CD14-positive monocyte (primary cell): Measurements from ENCODE around the gene CYREN. TPM values are rescaled to one million over a fixed set of nuclear protein-coding genes. Genes with fewer than 3 reads are reported as not detected.

ENCODE experiments used
- DNase-seq, 3 donors: peaks; one replicate each; pipeline ENCODE4 v3.0.0-alpha.2; 2011 to 2022
- H2AFZ ChIP-seq: 2 replicates; pipeline ENCODE4 v1.6.0; 2012; ENCODE audit warnings: mild to moderate bottlenecking, low read depth, low read length, inconsistent platforms; ENCODE audit not compliant: insufficient read depth, poor library complexity, severe bottlenecking
- H3K27ac ChIP-seq, 2 donors: 1 replicate in 1 of 2; 2 replicates in 1 of 2; pipeline ENCODE4 v1.5.1; 2012 to 2013; ENCODE audit warnings: low read length in 2 of 2, control low read depth in 1 of 2, inconsistent platforms in 1 of 2, low read depth in 1 of 2, mild to moderate bottlenecking in 1 of 2
- H3K27me3 ChIP-seq, 2 donors: one replicate each; pipeline versions ENCODE4 v1.6.0 to v1.6.1; 2011 to 2013; ENCODE audit warnings: low read length in 2 of 2; ENCODE audit not compliant: control insufficient read depth in 2 of 2, insufficient read depth in 2 of 2
- H3K36me3 ChIP-seq, 2 donors: replicated peaks in 1 of 2; 1 replicate in 1 of 2; 2 replicates in 1 of 2; pipeline versions ENCODE4 v1.5.1 to v1.6.1; 2012 to 2013; ENCODE audit warnings: low read length in 2 of 2, control low read depth in 1 of 2, inconsistent platforms in 1 of 2, mild to moderate bottlenecking in 1 of 2; ENCODE audit not compliant: insufficient read depth in 2 of 2, control insufficient read depth in 1 of 2
- H3K4me1 ChIP-seq, 2 donors: 1 replicate in 1 of 2; 2 replicates in 1 of 2; pipeline versions ENCODE4 v1.5.1 to v1.6.1; 2012 to 2013; ENCODE audit warnings: low read length in 2 of 2, control low read depth in 1 of 2, inconsistent platforms in 1 of 2, mild to moderate bottlenecking in 1 of 2, moderate library complexity in 1 of 2; ENCODE audit not compliant: insufficient read depth in 2 of 2, control insufficient read depth in 1 of 2
- H3K4me2 ChIP-seq: replicated peaks from 2 replicates; pipeline ENCODE3; 2012; ENCODE audit warnings: low read length, moderate library complexity, mild to moderate bottlenecking; ENCODE audit not compliant: poor library complexity, severe bottlenecking; ENCODE audit errors: extremely low read depth
- H3K4me3 ChIP-seq, 3 experiments: fragments of 200-600 bp in 1 of 3; sonication (generic) in 1 of 3; replicated peaks in 1 of 3; 1 replicate in 2 of 3; 2 replicates in 1 of 3; pipeline ENCODE4 v1.5.1; 2011 to 2013; ENCODE audit warnings: low read length in 3 of 3, mild to moderate bottlenecking in 3 of 3, control low read depth in 2 of 3, low read depth in 2 of 3, inconsistent platforms in 1 of 3, moderate library complexity in 1 of 3
- H3K79me2 ChIP-seq: 2 replicates; pipeline ENCODE4 v1.6.0; 2012; ENCODE audit warnings: mild to moderate bottlenecking, control low read depth, inconsistent platforms, low read length, moderate library complexity; ENCODE audit not compliant: insufficient read depth
- H3K9ac ChIP-seq: 2 replicates; pipeline ENCODE4 v1.6.0; 2017; ENCODE audit warnings: low read length, mild to moderate bottlenecking; ENCODE audit not compliant: insufficient read depth, poor library complexity, severe bottlenecking
- H3K9me3 ChIP-seq, 2 donors: replicated peaks in 1 of 2; 1 replicate in 1 of 2; 2 replicates in 1 of 2; pipeline versions ENCODE4 v1.5.1 to v1.6.1; 2012 to 2013; ENCODE audit warnings: low read length in 2 of 2, control low read depth in 1 of 2; ENCODE audit not compliant: control insufficient read depth in 1 of 2, insufficient read depth in 1 of 2
- H4K20me1 ChIP-seq: 2 replicates; pipeline ENCODE4 v1.6.0; 2012; ENCODE audit warnings: mild to moderate bottlenecking, low read length, control low read depth, moderate library complexity; ENCODE audit not compliant: insufficient read depth
- H3K27ac Mint-ChIP-seq, 7 donors: one replicate each; pipeline ENCODE4 v1.8.0; 2020; ENCODE audit warnings: mild to moderate bottlenecking in 7 of 7, mixed read lengths in 7 of 7, moderate library complexity in 6 of 7, inconsistent platforms in 2 of 7
- H3K27me3 Mint-ChIP-seq, 3 donors: one replicate each; pipeline ENCODE4 v1.8.0; 2021 to 2022; ENCODE audit warnings: low read depth in 3 of 3, mild to moderate bottlenecking in 3 of 3, mixed read lengths in 3 of 3, moderate library complexity in 3 of 3, inconsistent platforms in 1 of 3
- H3K36me3 Mint-ChIP-seq, 2 donors: one replicate each; pipeline ENCODE4 v1.8.0; 2020; ENCODE audit warnings: mixed read lengths in 2 of 2, inconsistent platforms in 1 of 2, mild to moderate bottlenecking in 1 of 2
- H3K4me1 Mint-ChIP-seq: one replicate; pipeline ENCODE4 v1.8.0; 2020; ENCODE audit warnings: mild to moderate bottlenecking, mixed read lengths
- H3K4me3 Mint-ChIP-seq, 2 donors: one replicate each; pipeline ENCODE4 v1.8.0; 2020; ENCODE audit warnings: mild to moderate bottlenecking in 2 of 2, mixed read lengths in 2 of 2, moderate library complexity in 1 of 2
- H3K9me3 Mint-ChIP-seq, 7 donors: one replicate each; pipeline ENCODE4 v1.8.0; 2020 to 2022; ENCODE audit warnings: mixed read lengths in 7 of 7, mild to moderate bottlenecking in 6 of 7, moderate library complexity in 6 of 7, inconsistent platforms in 2 of 7
- CTCF ChIP-seq: fragments of 200-600 bp; IDR thresholded peaks from one replicate; pipeline ENCODE4 v1.8.0; 2022; ENCODE audit warnings: antibody characterized with exemption, mild to moderate bottlenecking
- WGBS: methylation state at CpG from one replicate; pipeline ENCODE4 v1.1.5; 2013; ENCODE audit warnings: missing lambda C conversion rate; ENCODE audit not compliant: insufficient coverage; 5-methylcytosine and 5-hydroxymethylcytosine counted together
- intact Hi-C, 2 donors: fragments of 100-400 bp; cut with micrococcal nuclease; formaldehyde crosslinking; loops; one replicate each; pipeline versions ENCODE4 v1.15.0 to v1.15.1; 2023
- polyA plus RNA-seq, 3 donors: library from polyadenylated mRNA; depleted of rRNA in 1 of 3; unstranded in 2 of 3; stranded (reverse) in 1 of 3; fragments of 300-500 nt in 2 of 3; fragments of >200 nt in 1 of 3; fragmentation: Illumina TruSeq in 2 of 3; gene quantifications; 1 replicate in 2 of 3; 2 replicates in 1 of 3; pipeline ENCODE4 v1.2.3, GENCODE V29; 2012 to 2021

Gene CYREN
- polyA plus RNA-seq, 3 donors = 20.6 to 47.4 (median 40.1) TPM

- no peaks in the 10 kb centered on the region for H3K9me3 Mint-ChIP-seq
- Histone ChIP-seq H3K27me3 (no peaks in the 10 kb centered on the region), H3K4me3 (peak overlapping the region in 1 of 3 experiments; percentile 89), H3K9me3 (no peaks in the 10 kb centered on the region), H3K4me1 (peaks cover 44% of the 10 kb centered on the region in 2 donors), H3K4me2 (peak overlapping the region; percentile 89), H3K27ac (peak overlapping the region; percentile 52 to 73), H3K79me2 (peaks cover 4% of the 10 kb centered on the region), H3K36me3 (peaks cover 18 to 21% of the 10 kb centered on the region in 2 donors), H2AFZ (no peak overlapping the region), H3K9ac (no peak overlapping the region), H4K20me1 (no peaks in the 10 kb centered on the region)
- peak overlapping the region; percentile 94 to 98 for H3K4me3 Mint-ChIP-seq
- intact Hi-C loops = loop anchor here in 1 of 2 donors (5.0 kb wide), 1 partner anchor 57 kb away; no protein-coding TSS in a partner anchor
- peak overlapping the region; percentile 48 to 98 (median 83) for H3K27ac Mint-ChIP-seq
- DNase-seq = peak; percentile 32 to 60 (median 55)
- peaks cover 1 to 9% (median 2%) of the 10 kb centered on the region in 3 donors for H3K27me3 Mint-ChIP-seq
- WGBS = no CpG with 5 or more reads among the region's 7 CpGs
- TF ChIP-seq CTCF = no peak
- peaks cover 27 to 31% of the 10 kb centered on the region in 2 donors for H3K36me3 Mint-ChIP-seq
- H3K4me1 Mint-ChIP-seq = peaks cover 47% of the 10 kb centered on the region
Observed at GRCh38 chr7:135209225-135209834, 38.8 kb upstream of the CYREN start.

DNA sequence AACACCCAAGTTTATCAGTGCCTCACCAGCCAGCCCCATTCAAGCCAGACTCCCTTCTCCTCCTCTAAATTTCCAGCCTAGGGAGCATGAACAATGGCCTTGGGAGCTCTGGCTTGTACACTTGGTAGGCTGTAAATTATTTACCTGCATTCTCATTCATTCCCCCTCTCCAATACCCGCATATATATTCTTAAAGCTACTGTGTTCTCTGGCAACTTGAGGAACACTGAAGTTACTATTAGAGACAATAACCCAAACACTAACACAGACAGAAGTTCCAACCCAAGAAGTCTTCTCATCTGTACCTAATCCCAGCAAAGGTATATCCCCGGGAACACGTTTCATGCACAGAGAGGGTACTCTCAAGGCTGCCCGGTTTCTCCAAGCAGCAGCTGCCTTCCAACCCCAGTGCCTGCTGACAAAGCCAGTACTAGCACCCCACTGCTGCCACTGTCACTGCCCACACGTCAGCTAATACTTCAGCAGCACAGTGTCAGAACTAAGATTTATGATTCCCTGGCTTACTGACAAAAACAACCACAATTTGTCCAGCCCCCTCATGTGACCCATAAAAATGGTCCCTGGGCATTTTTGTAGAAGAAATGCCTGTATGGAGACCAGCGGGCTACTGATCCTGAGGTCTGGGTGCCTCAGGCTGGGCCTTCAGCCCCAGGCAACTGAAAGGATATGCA lies 37.7 kb upstream of the CYREN start:
- no peak overlapping the region for H3K9ac ChIP-seq

More for the DNA sequence above, 37.7 kb upstream of the CYREN start:
- no peak for TF ChIP-seq CTCF
- H3K27ac Mint-ChIP-seq = peak overlapping the region; percentile 74 to 98 (median 79)
- Histone ChIP-seq H3K36me3 (peaks cover 29 to 32% of the 10 kb centered on the region in 2 donors), H3K27me3 (no peaks in the 10 kb centered on the region), H3K79me2 (peaks cover 4% of the 10 kb centered on the region), H3K9me3 (no peaks in the 10 kb centered on the region), H3K27ac (peak overlapping the region; percentile 34 to 73), H2AFZ (no peak overlapping the region), H3K4me2 (peak overlapping the region; percentile 89), H3K4me3 (peak overlapping the region in 1 of 3 experiments; percentile 89), H3K4me1 (peaks cover 44% of the 10 kb centered on the region in 2 donors), H4K20me1 (no peaks in the 10 kb centered on the region)
- no peak for DNase-seq
- no peaks in the 10 kb centered on the region for H3K9me3 Mint-ChIP-seq
- 42% methylated on average over 5 of the region's 6 CpGs for WGBS
- peaks cover 38 to 42% of the 10 kb centered on the region in 2 donors for H3K36me3 Mint-ChIP-seq
- peaks cover 0 to 5% (median 1%) of the 10 kb centered on the region in 3 donors for H3K27me3 Mint-ChIP-seq
- H3K4me3 Mint-ChIP-seq = peak overlapping the region; percentile 42 to 82
- peaks cover 47% of the 10 kb centered on the region for H3K4me1 Mint-ChIP-seq
- intact Hi-C loops = loop anchor here in 1 of 2 donors (5.0 kb wide), 1 partner anchor 56 kb away; no protein-coding TSS in a partner anchor
